PC-3 (cell line): ENCODE measurements around the gene RASL10B. TPM values are rescaled to one million over a fixed set of nuclear protein-coding genes. Genes with fewer than 3 reads are reported as not detected.

Source experiments
- ATAC-seq: fragments of 200-7000 bp; cut with Tn5 transposase; 2 replicates; pipeline ENCODE4 v1.9.1; 2020; ENCODE audit warnings: mild to moderate bottlenecking, moderate library complexity
- BruUV-seq: library from RNA; stranded (reverse); fragments of 400-500 nt; replicated peaks from 2 replicates; lab custom pipeline; 2021; lab: Mats Ljungman, UMichigan
- CTCF ChIA-PET: fragments of 300-600 bp; sonication (Branson Sonifier 250); formaldehyde crosslinking; loops from one replicate; lab custom pipeline; 2022; ENCODE audit warnings: antibody characterized with exemption; lab: Charles Lee
- POLR2A ChIA-PET: fragments of 300-600 bp; sonication (Branson Sonifier 250); formaldehyde crosslinking; loops from one replicate; lab custom pipeline; 2022; ENCODE audit warnings: antibody characterized with exemption; ENCODE audit not compliant: unreplicated experiment; lab: Charles Lee
- DNase-seq: peaks from one replicate; pipeline ENCODE4 v3.0.0-alpha.2; 2015
- H2AFZ ChIP-seq: fragments of 300-600 bp; sonication (generic); 2 replicates; pipeline ENCODE4 v1.6.0; 2016; ENCODE audit warnings: antibody characterized with exemption, low read length
- H3F3A ChIP-seq: fragments of 300-600 bp; sonication (generic); one replicate; pipeline ENCODE4 v1.6.0; 2017; ENCODE audit warnings: antibody characterized with exemption, low read length, control low read depth, mild to moderate bottlenecking; ENCODE audit not compliant: unreplicated experiment
- H3K27ac ChIP-seq: fragments of 300-600 bp; sonication (generic); 2 replicates; pipeline ENCODE4 v1.5.1; 2016; ENCODE audit warnings: mild to moderate bottlenecking, low read length
- H3K27me3 ChIP-seq: fragments of 300-600 bp; sonication (generic); 2 replicates; pipeline ENCODE4 v1.6.1; 2016; ENCODE audit warnings: low read length, mixed read lengths
- H3K36me3 ChIP-seq: fragments of 300-600 bp; sonication (generic); 2 replicates; pipeline ENCODE4 v1.6.1; 2016; ENCODE audit warnings: low read depth, mixed run types, low read length, mixed read lengths
- H3K4me1 ChIP-seq: fragments of 300-600 bp; sonication (generic); 2 replicates; pipeline ENCODE4 v1.5.1; 2016; ENCODE audit warnings: low read length; ENCODE audit not compliant: insufficient read depth
- H3K4me2 ChIP-seq: fragments of 300-600 bp; sonication (generic); 2 replicates; pipeline ENCODE4 v1.6.0; 2016; ENCODE audit warnings: low read length
- H3K4me3 ChIP-seq: fragments of 300-600 bp; sonication (generic); 2 replicates; pipeline ENCODE4 v1.5.1; 2016; ENCODE audit warnings: mild to moderate bottlenecking, low read length, mixed read lengths
- H3K79me2 ChIP-seq: fragments of 300-600 bp; sonication (generic); 2 replicates; pipeline ENCODE4 v1.6.1; 2017; ENCODE audit warnings: low read length, mixed read lengths
- H3K9ac ChIP-seq: fragments of 300-600 bp; sonication (generic); 2 replicates; pipeline ENCODE4 v1.6.0; 2016; ENCODE audit warnings: mild to moderate bottlenecking, low read length
- H3K9me2 ChIP-seq: fragments of 300-600 bp; sonication (generic); replicated peaks from 2 replicates; pipeline ENCODE4 v1.6.1; 2016; ENCODE audit warnings: mixed run types, low read length, mixed read lengths
- H3K9me3 ChIP-seq: fragments of 300-600 bp; sonication (generic); 2 replicates; pipeline ENCODE4 v1.6.1; 2016; ENCODE audit warnings: low read length, mixed read lengths
- H4K20me1 ChIP-seq: fragments of 300-600 bp; sonication (generic); 2 replicates; pipeline ENCODE4 v1.6.1; 2016; ENCODE audit warnings: low read length, mixed read lengths
- EZH2 ChIP-seq: fragments of 300-600 bp; sonication (generic); IDR thresholded peaks from one replicate; pipeline ENCODE4 v1.6.1; 2017; ENCODE audit warnings: antibody characterized with exemption, mild to moderate bottlenecking, low read length; ENCODE audit not compliant: unreplicated experiment
- EZH2phosphoT487 ChIP-seq: fragments of 300-600 bp; sonication (generic); IDR thresholded peaks from 2 replicates; pipeline ENCODE4 v1.6.1; 2018; ENCODE audit warnings: mild to moderate bottlenecking, antibody characterized with exemption, low read length, borderline replicate concordance
- intact Hi-C: fragments of 100-400 bp; cut with micrococcal nuclease; formaldehyde crosslinking; loops from 2 replicates; pipeline ENCODE4 v1.9.0; 2023
- total RNA-seq: library from RNA; depleted of rRNA; stranded (reverse); fragments of >200 nt; gene quantifications from 2 replicates; pipeline ENCODE4 v1.2.3, GENCODE V29; 2014
- TF ChIP-seq, protein P1 (sequence below): fragments of 300-600 bp; sonication (generic); conservative IDR thresholded peaks from 2 replicates; pipeline ENCODE4 v1.5.1; 2017; ENCODE audit warnings: antibody characterized with exemption, low read depth, mild to moderate bottlenecking, low read length

RASL10B gene
- total RNA-seq, 1 experiment from 2014 or later, result 0.77 TPM

DNA sequence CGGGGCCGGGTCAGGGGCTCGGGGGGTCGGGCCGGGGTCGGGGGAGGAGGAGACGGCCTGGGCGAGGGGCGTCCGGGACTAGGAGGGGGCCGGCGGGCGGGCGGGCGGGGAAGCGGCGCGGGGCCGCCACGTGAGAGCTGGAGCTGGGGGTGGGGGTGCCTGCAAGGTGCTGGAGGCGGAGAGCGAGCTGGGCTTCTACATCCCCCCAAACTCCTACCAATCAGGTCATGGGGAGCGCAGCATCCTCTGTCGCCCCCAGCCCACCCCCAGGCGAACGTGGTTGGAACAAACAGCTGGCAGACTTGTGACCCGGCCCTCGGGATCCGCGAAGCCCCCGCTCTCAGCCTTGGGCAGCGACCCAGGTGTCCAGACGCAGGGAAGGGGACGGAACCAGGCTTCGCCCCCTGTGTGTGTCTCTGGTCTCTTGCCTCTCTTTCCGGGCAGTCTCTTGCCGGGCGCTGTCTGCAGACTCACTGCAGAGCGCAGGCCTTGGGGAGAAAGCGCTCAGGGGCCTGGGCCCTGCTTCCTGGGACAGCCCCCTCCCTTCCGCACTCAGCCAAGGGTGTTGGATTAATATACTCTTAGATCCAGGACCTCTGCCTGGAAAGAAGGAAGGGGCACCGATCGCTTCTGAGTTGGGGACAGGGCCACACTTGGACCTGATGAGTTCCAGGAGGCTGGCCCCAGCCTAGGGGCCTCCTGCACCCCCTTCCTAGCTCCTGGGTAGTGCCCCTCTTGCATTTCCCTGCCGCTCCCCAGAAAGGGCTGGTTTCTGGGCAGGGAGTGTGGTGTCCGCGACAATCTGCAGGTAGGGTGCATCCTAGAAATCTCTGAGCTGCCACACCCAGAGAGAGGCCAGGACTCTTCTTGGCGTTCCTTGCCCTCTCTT lies 722 bp downstream of the RASL10B start:
- no peak overlapping the region for H3K4me2 ChIP-seq

GRCh38 chr17:35732806-35733136 lies 1.3 kb downstream of the RASL10B start:
- H3K79me2 ChIP-seq, result no peaks in the 10 kb centered on the region
- ChIA-PET CTCF (no interaction called here), POLR2A (no interaction called here)
- H2AFZ ChIP-seq, result no peak overlapping the region
- ATAC-seq (no peak), DNase-seq (no peak)
- H3F3A ChIP-seq, result no peaks in the 10 kb centered on the region
- H3K27me3 ChIP-seq, result no peaks in the 10 kb centered on the region
- TF ChIP-seq EZH2 (no peak), EZH2phosphoT487 (no peak)
- H3K9ac ChIP-seq, result no peak overlapping the region
- no peaks in the 10 kb centered on the region for H3K9me3 ChIP-seq
- intact Hi-C loops, result no loop called here
- no peak overlapping the region for H3K27ac ChIP-seq
- H4K20me1 ChIP-seq, result no peaks in the 10 kb centered on the region
- BruUV-seq, result no TSS peak
- no peak overlapping the region for H3K4me2 ChIP-seq
- H3K36me3 ChIP-seq, result no peaks in the 10 kb centered on the region
- no peaks in the 10 kb centered on the region for H3K4me1 ChIP-seq
- H3K9me2 ChIP-seq, result no peaks in the 10 kb centered on the region
- H3K4me3 ChIP-seq, result no peak overlapping the region

More for the DNA sequence above, 722 bp downstream of the RASL10B start:
- TF ChIP-seq, protein P1, sequence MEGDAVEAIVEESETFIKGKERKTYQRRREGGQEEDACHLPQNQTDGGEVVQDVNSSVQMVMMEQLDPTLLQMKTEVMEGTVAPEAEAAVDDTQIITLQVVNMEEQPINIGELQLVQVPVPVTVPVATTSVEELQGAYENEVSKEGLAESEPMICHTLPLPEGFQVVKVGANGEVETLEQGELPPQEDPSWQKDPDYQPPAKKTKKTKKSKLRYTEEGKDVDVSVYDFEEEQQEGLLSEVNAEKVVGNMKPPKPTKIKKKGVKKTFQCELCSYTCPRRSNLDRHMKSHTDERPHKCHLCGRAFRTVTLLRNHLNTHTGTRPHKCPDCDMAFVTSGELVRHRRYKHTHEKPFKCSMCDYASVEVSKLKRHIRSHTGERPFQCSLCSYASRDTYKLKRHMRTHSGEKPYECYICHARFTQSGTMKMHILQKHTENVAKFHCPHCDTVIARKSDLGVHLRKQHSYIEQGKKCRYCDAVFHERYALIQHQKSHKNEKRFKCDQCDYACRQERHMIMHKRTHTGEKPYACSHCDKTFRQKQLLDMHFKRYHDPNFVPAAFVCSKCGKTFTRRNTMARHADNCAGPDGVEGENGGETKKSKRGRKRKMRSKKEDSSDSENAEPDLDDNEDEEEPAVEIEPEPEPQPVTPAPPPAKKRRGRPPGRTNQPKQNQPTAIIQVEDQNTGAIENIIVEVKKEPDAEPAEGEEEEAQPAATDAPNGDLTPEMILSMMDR, result no peak
- TF ChIP-seq EZH2phosphoT487 (no peak), EZH2 (no peak)
- no peaks in the 10 kb centered on the region for H3K4me1 ChIP-seq
- no TSS peak for BruUV-seq
- no peak overlapping the region for H3K9ac ChIP-seq
- H3K9me3 ChIP-seq, result no peaks in the 10 kb centered on the region
- H3F3A ChIP-seq, result no peaks in the 10 kb centered on the region
- no peak overlapping the region for H2AFZ ChIP-seq
- CTCF ChIA-PET, result no interaction called here
- no peaks in the 10 kb centered on the region for H4K20me1 ChIP-seq
- no peak for ATAC-seq
- H3K27me3 ChIP-seq, result no peaks in the 10 kb centered on the region
- no peak for DNase-seq
- no peak overlapping the region for H3K4me3 ChIP-seq
- no peaks in the 10 kb centered on the region for H3K36me3 ChIP-seq
- no peaks in the 10 kb centered on the region for H3K79me2 ChIP-seq
- POLR2A ChIA-PET, result no interaction called here
- no peak overlapping the region for H3K27ac ChIP-seq
- intact Hi-C loops, result no loop called here
- H3K9me2 ChIP-seq, result no peaks in the 10 kb centered on the region

DNA sequence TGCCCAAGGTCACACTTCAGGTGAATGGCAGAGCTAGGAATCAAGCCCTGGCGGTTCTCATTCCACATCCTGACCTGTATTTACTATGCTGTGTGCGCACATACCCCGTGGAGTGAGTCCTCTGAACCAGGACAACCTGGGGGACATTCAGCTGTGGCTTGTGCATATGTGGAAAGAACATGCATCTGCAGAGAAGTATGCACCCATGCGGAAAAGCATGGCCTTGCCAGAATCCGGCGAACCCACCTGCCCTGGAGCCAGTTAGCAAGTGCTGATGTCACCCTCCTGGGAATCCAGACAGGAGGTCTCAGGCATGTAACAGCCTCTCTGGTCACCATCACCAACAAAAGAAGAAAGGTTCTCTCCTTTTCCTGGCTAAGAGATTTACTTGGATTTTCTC lies 1.9 kb downstream of the RASL10B start:
- Histone ChIP-seq H3K9ac (no peak overlapping the region), H3K79me2 (no peaks in the 10 kb centered on the region), H3K9me3 (no peaks in the 10 kb centered on the region), H3K27ac (no peak overlapping the region), H3F3A (no peaks in the 10 kb centered on the region), H2AFZ (no peak overlapping the region), H4K20me1 (no peaks in the 10 kb centered on the region), H3K9me2 (no peaks in the 10 kb centered on the region), H3K4me1 (no peaks in the 10 kb centered on the region), H3K4me2 (no peak overlapping the region), H3K36me3 (no peaks in the 10 kb centered on the region), H3K4me3 (no peak overlapping the region), H3K27me3 (no peaks in the 10 kb centered on the region)
- CTCF ChIA-PET, result no interaction called here
- ATAC-seq (no peak), DNase-seq (no peak)
- TF ChIP-seq, protein P1, result no peak
- TF ChIP-seq EZH2 (no peak), EZH2phosphoT487 (no peak)
- intact Hi-C loops, result no loop called here
- POLR2A ChIA-PET, result no interaction called here
- no TSS peak for BruUV-seq
